DMS53 treated with DMSO at 0.1 percent for 48 hours (cell line): ENCODE measurements around the gene TTC21B.

Experiments
- DNase-seq: peaks from one replicate; lab custom pipeline; 2025; ENCODE audit not compliant: unreplicated experiment; lab: John Stamatoyannopoulos, UW

TTC21B gene

GRCh38 chr2:165927353-165927752, 26.2 kb downstream of the TTC21B start:
- no peak for DNase-seq

DNA sequence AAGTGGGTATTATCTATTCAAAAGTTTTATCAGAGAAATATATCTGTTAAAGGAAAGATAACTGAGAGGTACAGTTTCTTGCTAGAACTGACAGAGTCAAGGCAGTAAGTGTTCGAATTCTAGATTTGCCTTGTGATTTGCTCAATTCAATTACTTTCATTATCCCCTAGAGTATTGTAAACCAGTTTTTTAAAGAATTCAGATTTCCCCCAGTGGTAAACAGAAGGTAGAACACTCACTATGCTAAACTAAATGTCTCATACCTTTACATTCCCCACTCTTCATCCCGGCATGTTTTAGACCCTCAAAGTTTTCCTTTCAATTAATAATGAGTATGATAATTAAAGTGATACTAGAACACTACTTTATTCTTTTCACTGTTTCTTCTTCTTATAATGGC, 28.6 kb downstream of the TTC21B start:
- no peak for DNase-seq

GRCh38 chr2:165920748-165921147, 32.8 kb downstream of the TTC21B start:
- no peak for DNase-seq

DNA sequence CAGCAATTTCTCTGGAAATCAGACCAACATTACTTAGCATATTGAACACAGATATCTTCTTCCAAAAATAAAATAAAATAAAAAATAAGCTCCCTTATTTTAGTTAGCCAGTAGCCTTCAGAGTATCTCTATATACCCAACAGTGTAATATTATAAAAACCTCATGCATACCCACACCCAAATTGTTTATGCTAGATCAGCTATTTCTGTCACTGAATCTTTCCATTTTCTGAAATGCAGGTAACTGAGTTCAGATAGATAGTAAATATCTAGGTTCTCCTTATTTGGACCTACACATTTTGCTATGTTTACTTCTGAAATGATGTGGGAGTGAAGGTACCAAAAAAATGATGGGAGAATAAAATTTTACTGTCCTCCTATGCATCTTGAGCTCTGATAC, 39.9 kb downstream of the TTC21B start:
- DNase-seq = no peak

DNA sequence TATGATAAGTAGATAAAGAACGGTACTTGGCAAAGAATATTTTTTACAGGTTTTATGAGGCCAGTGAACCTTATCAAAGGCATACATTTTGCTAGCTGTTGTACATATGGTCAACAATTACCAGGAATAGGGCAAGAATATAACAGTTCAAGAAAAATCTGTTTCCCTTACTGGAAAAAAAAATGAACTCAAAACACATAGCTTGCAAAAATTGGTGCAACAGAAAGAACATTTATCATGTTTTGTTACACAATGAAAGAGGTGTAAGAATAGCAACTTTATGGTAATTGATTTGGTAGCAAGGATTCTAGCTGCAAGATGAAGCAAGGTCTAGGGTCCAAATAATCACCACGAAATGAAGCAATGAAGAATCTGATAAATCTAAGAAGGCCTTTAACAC, 41.6 kb downstream of the TTC21B start:
- no peak for DNase-seq

DNA sequence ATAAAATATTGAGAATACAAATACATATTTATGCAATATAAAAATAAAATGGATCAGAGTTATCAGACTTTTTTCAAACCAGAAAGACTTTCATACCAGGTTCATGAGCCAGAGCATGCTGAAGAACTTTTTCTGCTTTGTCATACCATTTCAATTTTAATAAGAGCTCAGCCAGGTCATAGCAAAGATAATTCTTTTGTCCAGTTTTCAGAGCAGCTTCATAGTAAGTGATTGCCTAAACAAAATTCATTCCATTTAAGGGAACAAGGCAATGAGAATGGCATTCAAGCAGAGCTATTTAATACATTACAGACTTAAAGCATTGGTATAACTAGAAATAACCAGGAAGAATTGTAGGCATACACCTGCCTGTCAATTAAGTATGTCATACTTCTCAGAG, 42.3 kb downstream of the TTC21B start:
- no peak for DNase-seq

GRCh38 chr2:165909466-165909865, 44.1 kb downstream of the TTC21B start:
- no peak for DNase-seq

DNA sequence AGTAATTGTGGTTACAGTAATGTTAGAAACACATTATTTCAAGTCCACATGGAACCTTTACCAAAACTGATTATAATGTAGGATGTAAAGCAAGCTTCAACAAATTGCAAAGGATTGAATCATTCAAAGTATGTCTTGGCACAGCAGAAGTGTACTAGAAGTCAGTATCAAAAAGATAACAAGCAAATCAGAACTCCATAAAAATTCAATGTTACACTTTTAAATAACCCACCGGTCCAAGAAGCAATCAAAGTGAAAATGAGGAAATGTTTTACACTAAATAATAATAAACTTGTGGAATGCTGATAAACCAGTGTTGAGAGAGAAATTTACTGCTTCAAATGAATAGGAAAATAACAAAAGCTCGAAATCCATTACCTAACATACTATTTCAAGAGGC, 47.7 kb downstream of the TTC21B start:
- DNase-seq = no peak

GRCh38 chr2:165905269-165905668, 48.3 kb downstream of the TTC21B start:
- no peak for DNase-seq

GRCh38 chr2:165904432-165904831, 49.1 kb downstream of the TTC21B start:
- DNase-seq = peak; percentile 5

DNA sequence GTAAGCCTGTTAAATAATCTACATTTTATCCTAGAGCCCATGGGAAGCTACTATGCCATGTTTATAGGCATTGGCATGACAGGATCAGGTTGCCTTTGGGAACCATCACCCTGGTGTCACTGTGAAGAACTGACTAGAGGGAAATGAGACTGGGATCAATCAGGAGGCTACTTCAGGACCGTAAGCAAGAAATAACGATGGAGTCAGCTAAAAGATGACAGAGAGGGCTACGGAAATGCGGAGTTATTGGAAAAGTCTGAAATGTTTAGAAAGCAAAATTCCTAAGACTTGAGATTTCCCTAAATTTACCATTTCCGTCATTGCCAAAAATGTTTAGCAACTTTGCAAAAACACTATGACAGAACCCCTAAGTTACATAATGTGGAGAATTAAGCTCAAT, 50.2 kb downstream of the TTC21B start:
- no peak for DNase-seq

DNA sequence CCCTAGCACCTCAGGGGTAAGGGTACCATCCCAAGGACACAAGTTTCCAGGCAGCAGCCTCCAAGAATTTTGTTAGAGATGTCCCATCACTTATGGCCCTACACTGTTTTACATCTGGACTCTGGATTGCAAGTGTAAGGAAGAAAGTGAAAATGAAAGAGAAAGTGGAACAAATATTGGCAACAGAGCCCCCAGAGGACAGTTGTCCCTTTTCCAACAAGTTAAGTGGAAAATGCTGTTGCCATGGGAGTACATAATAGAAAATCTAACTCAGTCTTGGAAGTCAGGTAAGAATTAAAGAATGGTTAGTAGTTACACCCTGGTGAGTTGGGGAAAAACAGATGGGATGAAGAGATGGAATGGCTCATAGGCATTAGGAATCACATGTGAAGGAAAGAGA, 50.6 kb downstream of the TTC21B start:
- DNase-seq = no peak

GRCh38 chr2:165901620-165902298, 51.8 kb downstream of the TTC21B start:
- DNase-seq = no peak

DNA sequence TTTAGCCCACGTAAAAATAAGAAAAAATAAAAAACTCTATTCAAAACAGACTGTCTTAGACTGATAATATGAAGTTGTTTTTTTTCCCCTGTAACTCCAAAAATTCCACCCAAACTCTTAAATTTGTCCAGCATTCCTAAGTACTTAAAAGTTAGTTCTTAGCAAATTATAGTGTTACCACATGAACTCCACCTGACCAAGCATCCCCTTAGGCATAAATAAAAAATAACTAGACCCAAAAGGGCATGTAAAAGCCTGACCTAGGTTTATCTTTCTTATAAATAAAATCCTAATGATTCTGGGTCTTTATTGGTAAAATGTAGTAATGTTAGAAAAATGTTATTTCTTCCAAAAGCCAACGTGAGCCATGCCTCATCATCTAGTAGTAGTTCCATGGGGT, 54.3 kb downstream of the TTC21B start:
- no peak for DNase-seq

- DNase-seq = no peak
Observed at GRCh38 chr2:165898381-165898780, 55.2 kb downstream of the TTC21B start.

DNA sequence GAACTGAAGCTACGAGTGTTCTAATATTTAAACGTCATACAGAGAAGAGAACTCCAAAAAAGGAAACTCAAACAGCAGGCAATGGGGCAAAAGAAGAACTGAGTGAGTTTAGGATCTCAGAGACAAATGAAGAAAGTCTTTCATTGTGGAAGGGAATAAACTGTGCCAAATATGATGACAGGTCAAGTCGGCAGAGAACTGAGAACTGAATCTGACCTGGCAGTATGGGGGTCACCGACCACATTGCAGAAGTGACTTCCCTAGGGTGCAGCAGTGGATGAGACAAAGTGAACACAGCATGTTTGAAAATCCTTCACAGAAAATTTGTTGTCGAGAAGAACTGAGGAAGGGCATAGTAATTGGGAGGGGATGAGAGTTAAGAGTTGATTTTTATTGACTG, 55.9 kb downstream of the TTC21B start:
- no peak for DNase-seq

GRCh38 chr2:165897074-165897473, 56.5 kb downstream of the TTC21B start:
- no peak for DNase-seq

DNA sequence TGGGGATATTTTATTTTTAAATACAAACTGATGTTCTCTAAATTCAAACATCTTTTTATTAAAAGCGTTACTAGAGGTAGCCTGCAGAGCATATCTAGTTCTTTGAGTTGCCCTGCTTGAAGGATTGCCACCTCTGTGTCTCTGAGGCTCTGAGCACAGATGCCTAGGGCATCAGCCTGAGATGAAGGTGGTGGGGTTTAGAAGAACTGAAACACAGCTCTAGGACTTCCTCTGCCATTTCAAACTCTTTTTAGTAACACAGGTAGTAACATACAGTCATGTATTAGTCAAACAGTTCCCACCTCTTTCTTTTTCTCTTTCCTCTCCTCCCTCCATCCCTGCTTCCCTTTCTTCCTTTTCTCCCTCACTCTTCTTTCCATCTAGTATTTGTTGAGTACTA, 57.6 kb downstream of the TTC21B start:
- DNase-seq = no peak

- no peak for DNase-seq
Observed at GRCh38 chr2:165893556-165893955, 60.0 kb downstream of the TTC21B start.

- DNase-seq = no peak
Observed at GRCh38 chr2:165892526-165892925, 61.0 kb downstream of the TTC21B start.

- no peak for DNase-seq
Observed at GRCh38 chr2:165891943-165892342, 61.6 kb downstream of the TTC21B start.

DNA sequence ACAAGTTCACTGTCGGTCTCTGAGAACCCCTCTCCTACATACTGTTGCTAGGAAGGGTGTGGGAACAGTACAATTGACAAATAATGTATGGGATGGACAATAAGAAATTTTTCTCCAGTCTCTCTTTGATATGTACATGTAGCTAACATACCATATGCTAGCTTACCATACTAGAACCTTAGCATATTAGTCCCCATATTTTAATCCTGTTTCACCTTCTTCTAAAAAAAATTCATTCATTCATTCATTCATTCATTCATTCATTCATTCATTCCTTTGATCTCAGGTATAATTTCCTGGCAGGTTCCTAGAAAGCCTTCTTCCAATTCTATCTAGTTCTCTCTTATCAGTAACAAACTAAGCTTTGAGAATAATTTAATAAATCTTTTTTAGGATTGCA, 62.2 kb downstream of the TTC21B start:
- DNase-seq = no peak

GRCh38 chr2:165889798-165890197, 63.8 kb downstream of the TTC21B start:
- DNase-seq = no peak

GRCh38 chr2:165889158-165889557, 64.4 kb downstream of the TTC21B start:
- no peak for DNase-seq
